HCT116 (cell line): ENCODE measurements around the gene CEP131. TPM values are rescaled to one million over a fixed set of nuclear protein-coding genes. Genes with fewer than 3 reads are reported as not detected.

Experiments
- ELF1 ChIP-seq: IDR thresholded peaks from 2 replicates; pipeline ENCODE4 v1.6.1; 2012; ENCODE audit warnings: low read depth, borderline replicate concordance
- SIN3A ChIP-seq: IDR thresholded peaks from 2 replicates; pipeline ENCODE4 v1.6.1; 2012; ENCODE audit warnings: low read depth
- ZFX ChIP-seq: fragments of 450-650 bp; IDR thresholded peaks from 2 replicates; pipeline ENCODE4 v1.6.1; 2017
- total RNA-seq: library from RNA; stranded (reverse); gene quantifications from one replicate; pipeline ENCODE4 v1.2.1, GENCODE V29; 2021; ENCODE audit not compliant: unreplicated experiment
- TF ChIP-seq, protein P1 (sequence below): IDR thresholded peaks from 2 replicates; pipeline ENCODE4 v1.6.1; 2011; ENCODE audit warnings: mild to moderate bottlenecking, low read length, moderate library complexity; ENCODE audit not compliant: insufficient replicate concordance; ENCODE audit errors: extremely low read depth
- TF ChIP-seq, protein P2 (sequence below): IDR thresholded peaks from 2 replicates; pipeline ENCODE4 v1.6.1; 2012; ENCODE audit warnings: low read depth

Gene CEP131
- total RNA-seq, 1 experiment from 2014 or later = 30.2 TPM

DNA sequence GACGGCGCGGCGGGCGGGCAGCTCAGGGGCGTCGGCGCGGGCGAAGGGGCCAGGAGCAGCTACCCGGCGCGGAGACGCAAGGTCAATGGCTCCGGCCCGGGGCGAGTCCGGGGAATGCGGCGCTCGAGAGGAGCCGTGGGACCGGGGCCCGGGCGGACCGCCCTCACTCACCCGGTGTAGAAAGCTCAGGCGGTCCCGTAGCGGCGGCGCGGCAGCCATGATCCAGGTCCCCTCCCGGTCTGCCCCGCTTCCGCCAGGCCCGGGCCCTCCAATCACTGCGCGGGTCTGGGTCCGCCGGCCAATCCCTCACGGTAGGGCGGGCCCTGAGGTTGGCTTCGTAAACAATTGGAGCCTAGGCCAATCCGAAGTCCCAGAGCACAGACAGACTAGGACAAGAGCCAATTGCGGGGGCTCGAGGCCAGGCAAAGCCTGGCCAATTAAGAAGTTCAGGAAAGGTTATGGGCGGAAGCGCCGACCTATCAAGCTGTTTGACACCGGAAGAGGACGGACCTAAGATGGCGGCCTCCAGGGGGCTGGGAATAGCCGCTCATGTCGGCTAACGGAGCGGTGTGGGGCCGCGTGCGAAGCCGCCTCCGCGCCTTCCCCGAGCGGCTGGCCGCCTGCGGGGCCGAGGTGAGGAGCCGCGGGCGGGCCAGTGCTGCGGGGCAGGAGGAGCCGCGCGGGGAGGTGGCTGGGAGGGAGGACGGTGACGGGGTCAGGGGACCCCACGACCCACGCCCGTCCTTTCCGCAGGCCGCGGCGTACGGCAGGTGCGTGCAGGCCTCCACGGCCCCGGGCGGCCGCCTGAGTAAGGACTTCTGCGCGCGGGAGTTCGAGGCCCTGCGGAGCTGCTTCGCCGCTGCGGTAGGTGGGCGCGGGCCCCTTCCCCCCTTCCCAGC, 16.3 kb upstream of the CEP131 start, which contains the start of the genes NDUFAF8 and TEPSIN (continued):
- TF ChIP-seq ELF1 (peak; percentile 99; the same call in 1 of the 2 replicates), SIN3A (peak; percentile 84; the same call in 1 of the 2 replicates), ZFX (peak; percentile 94; the same call in 1 of the 2 replicates)
- TF ChIP-seq, protein P1, sequence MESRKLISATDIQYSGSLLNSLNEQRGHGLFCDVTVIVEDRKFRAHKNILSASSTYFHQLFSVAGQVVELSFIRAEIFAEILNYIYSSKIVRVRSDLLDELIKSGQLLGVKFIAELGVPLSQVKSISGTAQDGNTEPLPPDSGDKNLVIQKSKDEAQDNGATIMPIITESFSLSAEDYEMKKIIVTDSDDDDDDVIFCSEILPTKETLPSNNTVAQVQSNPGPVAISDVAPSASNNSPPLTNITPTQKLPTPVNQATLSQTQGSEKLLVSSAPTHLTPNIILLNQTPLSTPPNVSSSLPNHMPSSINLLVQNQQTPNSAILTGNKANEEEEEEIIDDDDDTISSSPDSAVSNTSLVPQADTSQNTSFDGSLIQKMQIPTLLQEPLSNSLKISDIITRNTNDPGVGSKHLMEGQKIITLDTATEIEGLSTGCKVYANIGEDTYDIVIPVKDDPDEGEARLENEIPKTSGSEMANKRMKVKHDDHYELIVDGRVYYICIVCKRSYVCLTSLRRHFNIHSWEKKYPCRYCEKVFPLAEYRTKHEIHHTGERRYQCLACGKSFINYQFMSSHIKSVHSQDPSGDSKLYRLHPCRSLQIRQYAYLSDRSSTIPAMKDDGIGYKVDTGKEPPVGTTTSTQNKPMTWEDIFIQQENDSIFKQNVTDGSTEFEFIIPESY = no peak
- TF ChIP-seq, protein P2, sequence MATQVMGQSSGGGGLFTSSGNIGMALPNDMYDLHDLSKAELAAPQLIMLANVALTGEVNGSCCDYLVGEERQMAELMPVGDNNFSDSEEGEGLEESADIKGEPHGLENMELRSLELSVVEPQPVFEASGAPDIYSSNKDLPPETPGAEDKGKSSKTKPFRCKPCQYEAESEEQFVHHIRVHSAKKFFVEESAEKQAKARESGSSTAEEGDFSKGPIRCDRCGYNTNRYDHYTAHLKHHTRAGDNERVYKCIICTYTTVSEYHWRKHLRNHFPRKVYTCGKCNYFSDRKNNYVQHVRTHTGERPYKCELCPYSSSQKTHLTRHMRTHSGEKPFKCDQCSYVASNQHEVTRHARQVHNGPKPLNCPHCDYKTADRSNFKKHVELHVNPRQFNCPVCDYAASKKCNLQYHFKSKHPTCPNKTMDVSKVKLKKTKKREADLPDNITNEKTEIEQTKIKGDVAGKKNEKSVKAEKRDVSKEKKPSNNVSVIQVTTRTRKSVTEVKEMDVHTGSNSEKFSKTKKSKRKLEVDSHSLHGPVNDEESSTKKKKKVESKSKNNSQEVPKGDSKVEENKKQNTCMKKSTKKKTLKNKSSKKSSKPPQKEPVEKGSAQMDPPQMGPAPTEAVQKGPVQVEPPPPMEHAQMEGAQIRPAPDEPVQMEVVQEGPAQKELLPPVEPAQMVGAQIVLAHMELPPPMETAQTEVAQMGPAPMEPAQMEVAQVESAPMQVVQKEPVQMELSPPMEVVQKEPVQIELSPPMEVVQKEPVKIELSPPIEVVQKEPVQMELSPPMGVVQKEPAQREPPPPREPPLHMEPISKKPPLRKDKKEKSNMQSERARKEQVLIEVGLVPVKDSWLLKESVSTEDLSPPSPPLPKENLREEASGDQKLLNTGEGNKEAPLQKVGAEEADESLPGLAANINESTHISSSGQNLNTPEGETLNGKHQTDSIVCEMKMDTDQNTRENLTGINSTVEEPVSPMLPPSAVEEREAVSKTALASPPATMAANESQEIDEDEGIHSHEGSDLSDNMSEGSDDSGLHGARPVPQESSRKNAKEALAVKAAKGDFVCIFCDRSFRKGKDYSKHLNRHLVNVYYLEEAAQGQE = no peak
